ENCODE results near the gene RASSF7.

- TF ChIP-seq CTCF (IDR thresholded peaks at IDR 0.05; ENCODE audit: insufficient read depth, low read depth, low read length): no peak
- TF ChIP-seq EZH2 (IDR thresholded peaks at IDR 0.05; ENCODE audit: insufficient read depth, low read length): no peak
These were observed 25.9 kb downstream of the RASSF7 start for GRCh38 chr11:586376-587316.
